PC-3 (cell line): ENCODE data around the gene OR3A3. TPM values are rescaled to one million over a fixed set of nuclear protein-coding genes. Genes with fewer than 3 reads are reported as not detected.
"Not testable (repeated sequence)": the region's sequence is repeated elsewhere in the genome, so short reads cannot be mapped to it uniquely, and the experiment has no call there.

ENCODE experiments used
- ATAC-seq: fragments of 200-7000 bp; cut with Tn5 transposase; 2 replicates; pipeline ENCODE4 v1.9.1; 2020; ENCODE audit warnings: mild to moderate bottlenecking, moderate library complexity
- BruUV-seq: library from RNA; stranded (reverse); fragments of 400-500 nt; replicated peaks from 2 replicates; lab custom pipeline; 2021; lab: Mats Ljungman, UMichigan
- CTCF ChIA-PET: fragments of 300-600 bp; sonication (Branson Sonifier 250); formaldehyde crosslinking; loops from one replicate; lab custom pipeline; 2022; ENCODE audit warnings: antibody characterized with exemption; lab: Charles Lee
- POLR2A ChIA-PET: fragments of 300-600 bp; sonication (Branson Sonifier 250); formaldehyde crosslinking; loops from one replicate; lab custom pipeline; 2022; ENCODE audit warnings: antibody characterized with exemption; ENCODE audit not compliant: unreplicated experiment; lab: Charles Lee
- DNase-seq: peaks from one replicate; pipeline ENCODE4 v3.0.0-alpha.2; 2015
- H2AFZ ChIP-seq: fragments of 300-600 bp; sonication (generic); 2 replicates; pipeline ENCODE4 v1.6.0; 2016; ENCODE audit warnings: antibody characterized with exemption, low read length
- H3F3A ChIP-seq: fragments of 300-600 bp; sonication (generic); one replicate; pipeline ENCODE4 v1.6.0; 2017; ENCODE audit warnings: antibody characterized with exemption, low read length, control low read depth, mild to moderate bottlenecking; ENCODE audit not compliant: unreplicated experiment
- H3K27ac ChIP-seq: fragments of 300-600 bp; sonication (generic); 2 replicates; pipeline ENCODE4 v1.5.1; 2016; ENCODE audit warnings: mild to moderate bottlenecking, low read length
- H3K27me3 ChIP-seq: fragments of 300-600 bp; sonication (generic); 2 replicates; pipeline ENCODE4 v1.6.1; 2016; ENCODE audit warnings: low read length, mixed read lengths
- H3K36me3 ChIP-seq: fragments of 300-600 bp; sonication (generic); 2 replicates; pipeline ENCODE4 v1.6.1; 2016; ENCODE audit warnings: low read depth, mixed run types, low read length, mixed read lengths
- H3K4me1 ChIP-seq: fragments of 300-600 bp; sonication (generic); 2 replicates; pipeline ENCODE4 v1.5.1; 2016; ENCODE audit warnings: low read length; ENCODE audit not compliant: insufficient read depth
- H3K4me2 ChIP-seq: fragments of 300-600 bp; sonication (generic); 2 replicates; pipeline ENCODE4 v1.6.0; 2016; ENCODE audit warnings: low read length
- H3K4me3 ChIP-seq: fragments of 300-600 bp; sonication (generic); 2 replicates; pipeline ENCODE4 v1.5.1; 2016; ENCODE audit warnings: mild to moderate bottlenecking, low read length, mixed read lengths
- H3K79me2 ChIP-seq: fragments of 300-600 bp; sonication (generic); 2 replicates; pipeline ENCODE4 v1.6.1; 2017; ENCODE audit warnings: low read length, mixed read lengths
- H3K9ac ChIP-seq: fragments of 300-600 bp; sonication (generic); 2 replicates; pipeline ENCODE4 v1.6.0; 2016; ENCODE audit warnings: mild to moderate bottlenecking, low read length
- H3K9me2 ChIP-seq: fragments of 300-600 bp; sonication (generic); replicated peaks from 2 replicates; pipeline ENCODE4 v1.6.1; 2016; ENCODE audit warnings: mixed run types, low read length, mixed read lengths
- H3K9me3 ChIP-seq: fragments of 300-600 bp; sonication (generic); 2 replicates; pipeline ENCODE4 v1.6.1; 2016; ENCODE audit warnings: low read length, mixed read lengths
- H4K20me1 ChIP-seq: fragments of 300-600 bp; sonication (generic); 2 replicates; pipeline ENCODE4 v1.6.1; 2016; ENCODE audit warnings: low read length, mixed read lengths
- EZH2 ChIP-seq: fragments of 300-600 bp; sonication (generic); IDR thresholded peaks from one replicate; pipeline ENCODE4 v1.6.1; 2017; ENCODE audit warnings: antibody characterized with exemption, mild to moderate bottlenecking, low read length; ENCODE audit not compliant: unreplicated experiment
- EZH2phosphoT487 ChIP-seq: fragments of 300-600 bp; sonication (generic); IDR thresholded peaks from 2 replicates; pipeline ENCODE4 v1.6.1; 2018; ENCODE audit warnings: mild to moderate bottlenecking, antibody characterized with exemption, low read length, borderline replicate concordance
- intact Hi-C: fragments of 100-400 bp; cut with micrococcal nuclease; formaldehyde crosslinking; loops from 2 replicates; pipeline ENCODE4 v1.9.0; 2023
- total RNA-seq: library from RNA; depleted of rRNA; stranded (reverse); fragments of >200 nt; gene quantifications from 2 replicates; pipeline ENCODE4 v1.2.3, GENCODE V29; 2014
- TF ChIP-seq, protein P1 (sequence below): fragments of 300-600 bp; sonication (generic); conservative IDR thresholded peaks from 2 replicates; pipeline ENCODE4 v1.5.1; 2017; ENCODE audit warnings: antibody characterized with exemption, low read depth, mild to moderate bottlenecking, low read length

OR3A3 gene
- total RNA-seq, 1 experiment from 2014 or later, result not detected

DNA sequence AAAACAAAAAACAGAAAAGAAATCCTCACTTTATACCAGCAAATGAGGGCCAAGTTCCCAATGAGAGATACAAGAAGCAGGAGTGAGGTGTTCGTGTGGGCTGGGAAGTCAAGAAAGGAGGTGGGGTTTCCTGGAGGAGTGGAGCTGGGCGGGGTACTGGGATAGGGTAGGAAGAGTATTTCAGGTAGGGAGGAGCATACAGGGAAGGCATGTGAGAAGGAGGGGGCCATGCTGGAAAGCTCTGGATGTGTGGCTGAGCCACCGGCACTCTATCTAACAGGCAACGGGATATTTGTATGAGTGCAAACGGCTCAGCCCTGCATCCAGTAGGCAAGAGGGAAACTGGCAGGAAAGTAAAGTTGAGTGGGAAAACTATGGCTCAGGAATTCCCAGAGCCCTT lies 29.2 kb upstream of the OR3A3 start:
- no TSS peak for BruUV-seq
- H3K4me2 ChIP-seq, result no peak overlapping the region
- H3K27ac ChIP-seq, result no peak overlapping the region
- ChIA-PET POLR2A (no interaction called here), CTCF (no interaction called here)
- no peaks in the 10 kb centered on the region for H3K79me2 ChIP-seq
- intact Hi-C loops, result no loop called here
- no peak overlapping the region for H3K9ac ChIP-seq
- no peaks in the 10 kb centered on the region for H4K20me1 ChIP-seq
- ATAC-seq (no peak), DNase-seq (no peak)
- no peaks in the 10 kb centered on the region for H3K9me3 ChIP-seq
- TF ChIP-seq EZH2, result no peak
- TF ChIP-seq, protein P1, sequence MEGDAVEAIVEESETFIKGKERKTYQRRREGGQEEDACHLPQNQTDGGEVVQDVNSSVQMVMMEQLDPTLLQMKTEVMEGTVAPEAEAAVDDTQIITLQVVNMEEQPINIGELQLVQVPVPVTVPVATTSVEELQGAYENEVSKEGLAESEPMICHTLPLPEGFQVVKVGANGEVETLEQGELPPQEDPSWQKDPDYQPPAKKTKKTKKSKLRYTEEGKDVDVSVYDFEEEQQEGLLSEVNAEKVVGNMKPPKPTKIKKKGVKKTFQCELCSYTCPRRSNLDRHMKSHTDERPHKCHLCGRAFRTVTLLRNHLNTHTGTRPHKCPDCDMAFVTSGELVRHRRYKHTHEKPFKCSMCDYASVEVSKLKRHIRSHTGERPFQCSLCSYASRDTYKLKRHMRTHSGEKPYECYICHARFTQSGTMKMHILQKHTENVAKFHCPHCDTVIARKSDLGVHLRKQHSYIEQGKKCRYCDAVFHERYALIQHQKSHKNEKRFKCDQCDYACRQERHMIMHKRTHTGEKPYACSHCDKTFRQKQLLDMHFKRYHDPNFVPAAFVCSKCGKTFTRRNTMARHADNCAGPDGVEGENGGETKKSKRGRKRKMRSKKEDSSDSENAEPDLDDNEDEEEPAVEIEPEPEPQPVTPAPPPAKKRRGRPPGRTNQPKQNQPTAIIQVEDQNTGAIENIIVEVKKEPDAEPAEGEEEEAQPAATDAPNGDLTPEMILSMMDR, result no peak
- TF ChIP-seq EZH2phosphoT487, result no peak
- peaks cover 45% of the 10 kb centered on the region for H3K27me3 ChIP-seq
- no peak overlapping the region for H2AFZ ChIP-seq
- H3F3A ChIP-seq, result no peaks in the 10 kb centered on the region
- H3K4me1 ChIP-seq, result no peaks in the 10 kb centered on the region
- no peaks in the 10 kb centered on the region for H3K9me2 ChIP-seq
- H3K36me3 ChIP-seq, result no peaks in the 10 kb centered on the region
- H3K4me3 ChIP-seq, result no peak overlapping the region

GRCh38 chr17:3385869-3386816 lies 25.0 kb upstream of the OR3A3 start, which contains the start of gene OR3A2:
OR3A2 (minus strand) TSS chr17:3386308.
- TF ChIP-seq EZH2 (no peak), EZH2phosphoT487 (no peak)
- TF ChIP-seq, protein P1, result no peak
- Histone ChIP-seq H3K4me1 (no peaks in the 10 kb centered on the region), H3K4me3 (no peak within 1 kb of the TSS), H3K4me2 (no peak within 1 kb of the TSS), H3F3A (no peaks in the 10 kb centered on the region), H3K79me2 (no peaks in the 10 kb centered on the region), H3K9me2 (no peaks in the 10 kb centered on the region), H3K27me3 (peaks cover 20% of the 10 kb centered on the region), H3K36me3 (no peaks in the 10 kb centered on the region), H4K20me1 (no peaks in the 10 kb centered on the region), H3K9me3 (no peaks in the 10 kb centered on the region), H2AFZ (no peak within 1 kb of the TSS), H3K27ac (no peak within 1 kb of the TSS), H3K9ac (no peak within 1 kb of the TSS)
- intact Hi-C loops, result no loop called here
- ChIA-PET CTCF (no interaction called here), POLR2A (no interaction called here)
- BruUV-seq, result no TSS peak
- ATAC-seq, result no peak
- no peak for DNase-seq

GRCh38 chr17:3389791-3390190 lies 21.4 kb upstream of the OR3A3 start:
- Histone ChIP-seq H3K79me2 (no peaks in the 10 kb centered on the region), H3K4me3 (no peak overlapping the region), H3K36me3 (no peaks in the 10 kb centered on the region), H3K9ac (no peak overlapping the region), H2AFZ (no peak overlapping the region), H3K4me1 (no peaks in the 10 kb centered on the region), H3K27me3 (no peaks in the 10 kb centered on the region), H3K27ac (no peak overlapping the region), H3K9me2 (no peaks in the 10 kb centered on the region), H4K20me1 (no peaks in the 10 kb centered on the region), H3K4me2 (no peak overlapping the region), H3F3A (no peaks in the 10 kb centered on the region), H3K9me3 (no peaks in the 10 kb centered on the region)
- ATAC-seq (no peak), DNase-seq (no peak)
- TF ChIP-seq, protein P1, result no peak
- TF ChIP-seq EZH2phosphoT487 (no peak), EZH2 (no peak)
- intact Hi-C loops, result no loop called here
- ChIA-PET POLR2A (no interaction called here), CTCF (no interaction called here)
- no TSS peak for BruUV-seq

DNA sequence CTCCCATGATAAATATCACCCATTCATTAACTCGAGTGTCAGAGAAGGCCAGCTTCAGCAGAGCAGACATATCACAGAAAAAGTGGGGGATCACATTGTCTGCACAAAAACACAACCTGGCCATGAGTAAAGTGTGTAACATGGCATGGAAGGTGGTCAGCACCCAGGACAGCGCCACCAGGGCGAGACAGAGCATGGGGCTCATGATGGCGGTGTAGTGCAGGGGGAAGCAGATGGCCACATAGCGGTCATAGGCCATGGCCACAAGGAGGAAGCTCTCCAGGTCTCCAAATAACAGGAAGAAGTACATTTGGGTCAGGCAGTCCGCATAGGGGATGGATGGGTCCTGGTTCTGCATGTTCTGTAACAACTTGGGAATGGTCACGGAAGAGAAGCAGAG lies 13.4 kb upstream of the OR3A3 start:
- BruUV-seq, H3K9me2 ChIP-seq, H3K4me2 ChIP-seq, ATAC-seq, POLR2A ChIA-PET, H4K20me1 ChIP-seq, H3K36me3 ChIP-seq, H3K79me2 ChIP-seq, CTCF ChIA-PET, H3K27ac ChIP-seq, intact Hi-C loops, H3F3A ChIP-seq, H2AFZ ChIP-seq, H3K4me3 ChIP-seq, H3K4me1 ChIP-seq, H3K9me3 ChIP-seq, H3K9ac ChIP-seq, H3K27me3 ChIP-seq, DNase-seq: not testable (repeated sequence)
